MM.1S (cell line): ENCODE measurements around the gene EPHA2.

Experiments
- CTCF ChIP-seq: fragments of 300-600 bp; sonication (generic); IDR thresholded peaks from 2 replicates; pipeline ENCODE4 v1.5.1; 2016; ENCODE audit warnings: antibody characterized with exemption, low read length, mixed read lengths
- EZH2 ChIP-seq: fragments of 300-600 bp; sonication (generic); optimal IDR thresholded peaks from 2 replicates; pipeline ENCODE3; 2017; ENCODE audit warnings: low read depth, mild to moderate bottlenecking, antibody characterized with exemption, low read length, mixed read lengths

DNA sequence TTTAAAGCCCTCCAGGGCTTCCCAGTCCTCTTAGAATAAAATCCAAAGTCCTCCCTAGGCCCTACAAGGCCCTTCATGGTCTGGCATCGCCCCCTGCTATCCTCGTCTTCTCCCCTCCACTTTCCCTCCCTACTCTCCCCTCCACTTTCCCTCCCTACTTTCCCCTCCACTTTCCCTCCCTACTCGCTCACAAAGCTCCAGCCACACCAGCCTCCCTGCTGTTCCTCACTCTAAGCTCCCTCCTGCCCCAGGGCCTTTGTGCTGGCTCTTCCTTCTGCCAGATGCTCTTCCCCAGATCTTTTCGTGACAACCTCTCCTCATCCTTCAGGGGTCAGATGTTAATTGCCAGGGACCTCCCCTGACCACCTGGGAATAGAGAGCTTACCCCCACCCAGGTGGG is 43.8 kb upstream of the EPHA2 start:
- TF ChIP-seq CTCF, result no peak
- TF ChIP-seq EZH2, result no peak
